H1 (cell line): Measurements from ENCODE around the gene CAMTA1. TPM values are rescaled to one million over a fixed set of nuclear protein-coding genes. Genes with fewer than 3 reads are reported as not detected.

ENCODE experiments used
- CTCF ChIA-PET: fragments of 300-600 bp; sonication (Branson Sonifier 250); formaldehyde crosslinking; loops from one replicate; lab custom pipeline; 2021; ENCODE audit not compliant: partially characterized antibody; lab: Charles Lee
- POLR2A ChIA-PET: fragments of 300-600 bp; sonication (Branson Sonifier 250); formaldehyde crosslinking; loops from one replicate; lab custom pipeline; 2021; ENCODE audit warnings: inconsistent platforms; ENCODE audit not compliant: partially characterized antibody; lab: Charles Lee
- DNase-seq, 2 experiments: peaks; one replicate each; pipeline versions ENCODE4 v3.0.0 to v3.0.0-alpha.2; 2010 to 2022; ENCODE audit warnings: low spot score in 2 of 2, low read depth in 1 of 2, mixed read lengths in 1 of 2
- FAIRE-seq: peaks from 2 replicates; lab custom pipeline; 2011; peaks lifted over from hg19 to GRCh38; lab: Jason Lieb, UNC
- H2AFZ ChIP-seq: 2 replicates; pipeline ENCODE4 v1.8.1; 2012; ENCODE audit warnings: low read length, inconsistent platforms
- H2AK5ac ChIP-seq: 2 replicates; pipeline ENCODE4 v1.6.1; 2013; ENCODE audit warnings: low read depth, low read length
- H2BK120ac ChIP-seq: replicated peaks from 2 replicates; pipeline ENCODE3; 2013; ENCODE audit warnings: low read depth, low read length, inconsistent platforms
- H2BK12ac ChIP-seq: 2 replicates; pipeline ENCODE4 v1.6.1; 2013; ENCODE audit warnings: low read depth, low read length
- H2BK15ac ChIP-seq: 2 replicates; pipeline ENCODE4 v1.6.1; 2013; ENCODE audit warnings: low read length
- H2BK20ac ChIP-seq: 2 replicates; pipeline ENCODE4 v1.6.1; 2013; ENCODE audit warnings: low read length
- H2BK5ac ChIP-seq: 2 replicates; pipeline ENCODE4 v1.6.1; 2013; ENCODE audit warnings: low read depth, low read length
- H3K14ac ChIP-seq: 2 replicates; pipeline ENCODE4 v1.6.1; 2013; ENCODE audit warnings: inconsistent platforms; ENCODE audit not compliant: insufficient read length
- H3K18ac ChIP-seq: 2 replicates; pipeline ENCODE4 v1.6.1; 2013; ENCODE audit warnings: low read length; ENCODE audit errors: extremely low read depth
- H3K23ac ChIP-seq: 2 replicates; pipeline ENCODE4 v1.6.1; 2013; ENCODE audit warnings: inconsistent platforms; ENCODE audit not compliant: insufficient read length
- H3K23me2 ChIP-seq: 2 replicates; pipeline ENCODE4 v1.6.1; 2013; ENCODE audit warnings: low read depth, low read length
- H3K27ac ChIP-seq: 2 replicates; pipeline ENCODE4 v1.6.1; 2011; ENCODE audit warnings: low read depth, low read length, inconsistent platforms
- H3K27me3 ChIP-seq, 4 experiments: replicated peaks in 1 of 4; 1 replicate in 1 of 4; 2 replicates in 3 of 4; pipeline versions ENCODE4 v1.6.1 to v1.8.1; 2011 to 2013; ENCODE audit warnings: low read length in 3 of 4, mild to moderate bottlenecking in 3 of 4, inconsistent platforms in 2 of 4, mixed read lengths in 2 of 4, moderate library complexity in 1 of 4; ENCODE audit not compliant: control insufficient read depth in 3 of 4, insufficient read depth in 3 of 4; ENCODE audit errors: extremely low read depth in 1 of 4
- H3K36me3 ChIP-seq, 4 experiments: 2 replicates each; pipeline versions ENCODE4 v1.6.1 to v1.8.1; 2011 to 2013; ENCODE audit warnings: mild to moderate bottlenecking in 4 of 4, low read length in 3 of 4, moderate library complexity in 2 of 4, control low read depth in 1 of 4, inconsistent platforms in 1 of 4; ENCODE audit not compliant: insufficient read depth in 4 of 4, control insufficient read depth in 2 of 4
- H3K4ac ChIP-seq: replicated peaks from 2 replicates; pipeline ENCODE3; 2013; ENCODE audit warnings: low read length, low read depth, mixed read lengths, inconsistent platforms; ENCODE audit not compliant: insufficient read length
- H3K4me1 ChIP-seq, 4 experiments: replicated peaks in 1 of 4; 1 replicate in 1 of 4; 2 replicates in 3 of 4; pipeline versions ENCODE4 v1.6.1 to v1.8.1; 2011 to 2013; ENCODE audit warnings: low read length in 3 of 4, inconsistent platforms in 2 of 4, mixed read lengths in 1 of 4; ENCODE audit not compliant: insufficient read depth in 4 of 4, control insufficient read depth in 3 of 4
- H3K4me2 ChIP-seq, 2 experiments: 2 replicates each; pipeline versions ENCODE4 v1.6.1 to v1.8.1; 2011 to 2013; ENCODE audit warnings: low read depth in 2 of 2, low read length in 2 of 2, control low read depth in 1 of 2, inconsistent platforms in 1 of 2, mild to moderate bottlenecking in 1 of 2; ENCODE audit not compliant: insufficient read depth in 1 of 2
- H3K4me3 ChIP-seq, 4 experiments: fragments of 200-600, 300-600 bp in 1 of 4; sonication (generic), shearing (Covaris generic), sonication (Bioruptor Twin) in 1 of 4; 2 replicates each; pipeline versions ENCODE4 v1.5.1 to v1.8.1; 2011 to 2016; ENCODE audit warnings: low read length in 4 of 4, low read depth in 3 of 4, control low read depth in 2 of 4, inconsistent platforms in 2 of 4, mild to moderate bottlenecking in 2 of 4, mixed read lengths in 1 of 4, moderate library complexity in 1 of 4; ENCODE audit not compliant: insufficient read depth in 2 of 4; ENCODE audit errors: extremely low read depth in 1 of 4
- H3K56ac ChIP-seq: replicated peaks from 2 replicates; pipeline ENCODE3; 2013; ENCODE audit warnings: low read depth, mild to moderate bottlenecking, mixed read lengths, low read length, inconsistent platforms; ENCODE audit not compliant: insufficient read length
- H3K79me1 ChIP-seq: 2 replicates; pipeline ENCODE4 v1.6.1; 2013; ENCODE audit warnings: low read depth, low read length, control low read depth
- H3K79me2 ChIP-seq, 2 experiments: 2 replicates each; pipeline versions ENCODE4 v1.6.1 to v1.8.1; 2012 to 2013; ENCODE audit warnings: low read length in 2 of 2, mild to moderate bottlenecking in 2 of 2, inconsistent platforms in 1 of 2; ENCODE audit not compliant: insufficient read depth in 2 of 2, control insufficient read depth in 1 of 2
- H3K9ac ChIP-seq, 4 experiments: replicated peaks in 1 of 4; 1 replicate in 1 of 4; 2 replicates in 3 of 4; pipeline versions ENCODE4 v1.6.1 to v1.8.1; 2011 to 2013; ENCODE audit warnings: low read depth in 3 of 4, low read length in 3 of 4, control low read depth in 2 of 4, mild to moderate bottlenecking in 2 of 4, moderate library complexity in 2 of 4, inconsistent platforms in 1 of 4; ENCODE audit errors: extremely low read depth in 1 of 4
- H3K9me3 ChIP-seq, 2 experiments: 2 replicates each; pipeline versions ENCODE4 v1.6.1 to v1.8.1; 2012 to 2013; ENCODE audit warnings: mild to moderate bottlenecking in 2 of 2, moderate library complexity in 2 of 2, control low read depth in 1 of 2, inconsistent platforms in 1 of 2, low read depth in 1 of 2, low read length in 1 of 2, mixed read lengths in 1 of 2; ENCODE audit not compliant: insufficient read depth in 2 of 2
- H4K20me1 ChIP-seq, 2 experiments: replicated peaks in 1 of 2; 2 replicates each; pipeline versions ENCODE3 to v1.8.1; 2011 to 2013; ENCODE audit warnings: inconsistent platforms in 2 of 2, low read length in 2 of 2, mild to moderate bottlenecking in 1 of 2; ENCODE audit not compliant: insufficient read depth in 2 of 2, control insufficient read depth in 1 of 2
- H4K5ac ChIP-seq: 2 replicates; pipeline ENCODE4 v1.6.1; 2013; ENCODE audit warnings: low read length, low read depth, mixed read lengths, inconsistent platforms; ENCODE audit not compliant: insufficient read length
- H4K8ac ChIP-seq: 2 replicates; pipeline ENCODE4 v1.8.0; 2013; ENCODE audit warnings: mild to moderate bottlenecking, moderate library complexity, low read length, inconsistent platforms; ENCODE audit not compliant: insufficient read depth; ENCODE audit errors: extremely low read depth
- H4K91ac ChIP-seq: replicated peaks from 2 replicates; pipeline ENCODE3; 2013; ENCODE audit warnings: low read length, mixed read lengths, inconsistent platforms; ENCODE audit not compliant: insufficient read length
- ZNF274 ChIP-seq: IDR thresholded peaks from 2 replicates; pipeline ENCODE4 v1.7.0; 2012; ENCODE audit warnings: low read length, borderline replicate concordance; ENCODE audit errors: extremely low read depth
- WGBS, 2 experiments: shearing (Covaris generic) in 1 of 2; methylation state at CpG; one replicate each; pipeline versions ENCODE4 v1.1.6 to v1.1.7; 2013 to 2015; ENCODE audit warnings: low lambda C conversion rate in 2 of 2, mixed read lengths in 2 of 2, inconsistent platforms in 1 of 2, low coverage in 1 of 2, missing lambda C conversion rate in 1 of 2; ENCODE audit not compliant: insufficient replicate concordance in 2 of 2, insufficient coverage in 1 of 2, insufficient read length in 1 of 2; ENCODE audit errors: extremely low coverage in 1 of 2, missing lambda C conversion rate in 1 of 2; 5-methylcytosine and 5-hydroxymethylcytosine counted together
- polyA plus RNA-seq, 7 experiments: library from polyadenylated mRNA; depleted of rRNA in 3 of 7; stranded (reverse) in 5 of 7; unstranded in 2 of 7; fragments of >200 nt in 5 of 7; fragments of 200-250 nt in 2 of 7; gene quantifications; 1 replicate in 5 of 7; 2 replicates in 1 of 7; 4 replicates in 1 of 7; pipeline versions ENCODE4 v1.2.1 to v1.2.3, GENCODE V29; 2011 to 2013; ENCODE audit warnings: missing spikeins in 2 of 7, mixed read lengths in 2 of 7
- total RNA-seq: library from RNA; stranded (reverse); fragmentation: NEBNext Ultra II Directional; extraction: Animal tissue kit (Norgen Biotek cat#: 25700); gene quantifications from 2 replicates; pipeline ENCODE4 v1.2.1, GENCODE V29; 2021

Gene CAMTA1
- total and polyA plus RNA-seq, 2 of the 8 experiments (the other 6 are each of a cell fraction or from before 2014, with no cell fraction given): 65.0 to 119 TPM

DNA sequence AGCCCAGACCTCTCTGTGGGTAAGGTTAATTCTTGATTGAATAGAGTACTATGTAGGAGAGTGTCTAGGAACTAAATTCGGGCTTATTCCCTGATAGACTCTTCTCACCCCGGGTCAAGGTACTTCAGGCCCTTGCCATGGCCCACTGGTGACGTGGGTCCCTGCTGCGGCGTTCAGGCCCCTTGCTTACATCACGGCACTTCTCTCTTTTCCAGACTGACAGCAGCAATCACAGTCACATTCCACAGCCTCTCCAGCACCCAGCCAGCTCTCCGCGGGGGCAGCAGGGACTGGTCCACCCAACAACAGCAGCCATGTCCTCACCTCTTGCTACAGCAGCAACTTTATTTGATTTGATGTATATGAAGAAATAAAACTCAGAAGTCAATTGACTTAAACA lies 584.6 kb downstream of the CAMTA1 start:
- no peak overlapping the region for H3K23ac ChIP-seq
- H4K5ac ChIP-seq: no peak overlapping the region
- no peak overlapping the region for H2BK12ac ChIP-seq
- H2BK5ac ChIP-seq: no peak overlapping the region
- no peak overlapping the region for H4K91ac ChIP-seq
- no peak overlapping the region for H3K4ac ChIP-seq
- H2BK120ac ChIP-seq: no peak overlapping the region
- no peak overlapping the region for H2AK5ac ChIP-seq
- no peak overlapping the region for H3K4me3 ChIP-seq
- H2AFZ ChIP-seq: no peak overlapping the region
- no peaks in the 10 kb centered on the region for H3K23me2 ChIP-seq
- CTCF ChIA-PET: interaction anchor here (0.9 kb wide), 1 partner anchor 278 kb away, joined by 3 read pairs; no protein-coding TSS in a partner anchor
- H3K79me1 ChIP-seq: no peaks in the 10 kb centered on the region
- H2BK20ac ChIP-seq: no peak overlapping the region
- H3K18ac ChIP-seq: no peak overlapping the region
- H2BK15ac ChIP-seq: no peak overlapping the region
- no peak overlapping the region for H3K56ac ChIP-seq
- no peak overlapping the region for H3K9ac ChIP-seq
- no peaks in the 10 kb centered on the region for H3K79me2 ChIP-seq
- H3K4me1 ChIP-seq: peaks cover 0 to 8% (median 3%) of the 10 kb centered on the region in 4 experiments; a peak in 5 of 7 replicates
- no peak for FAIRE-seq
- no peaks in the 10 kb centered on the region for H3K9me3 ChIP-seq
- no peak overlapping the region for H3K14ac ChIP-seq
- POLR2A ChIA-PET: no interaction called here
- no peaks in the 10 kb centered on the region for H3K36me3 ChIP-seq
- no peaks in the 10 kb centered on the region for H4K20me1 ChIP-seq
- 91% methylated on average over 8 of the region's 8 CpGs; no CpG with 5 or more reads in 1 of the 2 experiments for WGBS, 2 experiments
- no peak overlapping the region for H4K8ac ChIP-seq
- TF ChIP-seq ZNF274: no peak
- H3K27me3 ChIP-seq: no peaks in the 10 kb centered on the region; a peak in 1 of 7 replicates
- no peak overlapping the region for H3K4me2 ChIP-seq
- no peak for DNase-seq
- no peak overlapping the region for H3K27ac ChIP-seq
